ENCODE data around the gene STARD6.

DNA sequence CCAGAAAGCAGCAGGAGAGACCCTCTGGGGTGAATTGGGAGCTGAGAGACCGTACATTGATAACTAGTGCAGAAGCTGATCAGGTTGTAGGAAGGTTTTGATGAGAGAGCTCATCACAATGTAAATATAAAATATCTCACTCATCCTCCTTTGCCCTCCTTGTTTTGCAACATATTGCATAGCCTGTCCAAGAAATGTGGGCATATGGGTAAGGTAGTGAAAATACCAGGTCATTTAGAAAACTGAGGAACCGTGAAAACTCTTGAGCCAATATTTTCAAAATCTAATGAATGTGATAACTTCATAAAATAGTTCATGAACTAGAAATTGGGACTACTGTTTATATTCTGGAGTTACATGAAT, 31.5 kb upstream of the STARD6 start:
- TF ChIP-seq TAF1 (IDR thresholded peaks at IDR 0.05; ENCODE audit: low read depth, low read length): no peak
- TF ChIP-seq POLR2A (IDR thresholded peaks at IDR 0.05; ENCODE audit: low read depth, low read length): no peak
- TF ChIP-seq POLR2AphosphoS5 (IDR thresholded peaks at IDR 0.05; ENCODE audit: low read depth, low read length): no peak
- TF ChIP-seq SPI1 (IDR thresholded peaks at IDR 0.05; ENCODE audit: low read depth, low read length): no peak
- no peak for TF ChIP-seq POU2F2 (IDR thresholded peaks at IDR 0.05; ENCODE audit: low read depth, low read length)

All from GM12891 (cell line).